Mammary epithelial cell (primary cell): ENCODE measurements around the gene ASB18.

Experiments used
- CTCF ChIP-seq, 2 donors: IDR thresholded peaks in 1 of 2; conservative IDR thresholded peaks in 1 of 2; 2 replicates each; pipeline ENCODE4 v1.5.1; 2011 to 2012; ENCODE audit warnings: inconsistent platforms in 2 of 2, low read length in 2 of 2, mild to moderate bottlenecking in 2 of 2, control low read depth in 1 of 2, low read depth in 1 of 2; ENCODE audit not compliant: insufficient read depth in 1 of 2; ENCODE audit errors: extremely low read depth in 1 of 2
- EZH2 ChIP-seq: IDR thresholded peaks from 2 replicates; pipeline ENCODE4 v1.6.1; 2012; ENCODE audit warnings: low read length, inconsistent platforms, borderline replicate concordance

GRCh38 chr2:236176951-236177350, 87.3 kb downstream of the ASB18 start:
- TF ChIP-seq CTCF (conservative IDR thresholded peaks at IDR 0.05 in 1 of 2, IDR thresholded peaks at IDR 0.05 in 1 of 2; ENCODE audit: extremely low read depth in 1 of 2, insufficient read depth in 1 of 2, low read depth in 1 of 2, low read length in 2 of 2): no peak
- no peak for TF ChIP-seq EZH2
